Stomach (tissue), 9 donors: Measurements from ENCODE around the gene FGD2. TPM values are rescaled to one million over a fixed set of nuclear protein-coding genes. Genes with fewer than 3 reads are reported as not detected.

Experiments
- DNase-seq, 2 donors: peaks; one replicate each; pipeline versions ENCODE4 v3.0.0 to v3.0.0-alpha.2; 2013 to 2019
- H3K27ac ChIP-seq, 5 donors: fragments of 200-600 bp in 4 of 5; sonication (generic) in 4 of 5; one replicate each; pipeline ENCODE4 v1.5.1; 2013 to 2019; ENCODE audit warnings: mild to moderate bottlenecking in 1 of 5, moderate library complexity in 1 of 5
- H3K27me3 ChIP-seq, 3 donors: fragments of 200-600 bp; sonication (generic); one replicate each; pipeline ENCODE4 v1.5.1; 2017 to 2019; ENCODE audit warnings: mixed run types in 1 of 3
- H3K36me3 ChIP-seq, 4 donors: fragments of 200-600 bp; sonication (generic); 1 replicate in 3 of 4; 2 replicates in 1 of 4; pipeline ENCODE4 v1.5.1; 2016 to 2019
- H3K4me1 ChIP-seq, 4 donors: fragments of 200-600 bp; sonication (generic); one replicate each; pipeline ENCODE4 v1.5.1; 2016 to 2019
- H3K4me3 ChIP-seq, 4 donors: fragments of 200-600 bp; sonication (generic) in 3 of 4; one replicate each; pipeline ENCODE4 v1.5.1; 2016 to 2019; ENCODE audit warnings: mild to moderate bottlenecking in 1 of 4
- H3K9me3 ChIP-seq, 4 donors: fragments of 200-600 bp; sonication (generic); one replicate each; pipeline ENCODE4 v1.5.1; 2016 to 2019
- EP300 ChIP-seq: sonication (generic); formaldehyde crosslinking; IDR thresholded peaks from one replicate; pipeline ENCODE4 v1.6.1; 2017; ENCODE audit warnings: antibody characterized with exemption
- POLR2A ChIP-seq, 4 donors: fragments of 450-650 bp; IDR thresholded peaks; one replicate each; pipeline ENCODE4 v1.6.1; 2016; ENCODE audit warnings: antibody characterized with exemption in 4 of 4, control low read depth in 2 of 4, mild to moderate bottlenecking in 1 of 4, moderate library complexity in 1 of 4
- POLR2AphosphoS5 ChIP-seq, 3 donors: sonication (generic); formaldehyde crosslinking; IDR thresholded peaks; one replicate each; pipeline ENCODE4 v1.6.1; 2016; ENCODE audit warnings: antibody characterized with exemption in 3 of 3
- WGBS, 5 donors: extraction: QIAGEN DNeasy Blood & Tissue Kit in 3 of 5; methylation state at CpG; one replicate each; pipeline versions ENCODE4 v1.1.5 to v1.1.7; 2013 to 2018; 5-methylcytosine and 5-hydroxymethylcytosine counted together
- intact Hi-C: fragments of 100-400 bp; cut with DNase I; formaldehyde crosslinking; loops from one replicate; pipeline ENCODE4 v1.15.1; 2023; ENCODE audit warnings: low total_unique reads
- polyA plus RNA-seq, 3 donors: library from polyadenylated mRNA; stranded (reverse); fragments of 200-250 nt; gene quantifications; one replicate each; pipeline ENCODE4 v1.2.3, GENCODE V29; 2013
- total RNA-seq, 5 donors: library from RNA; depleted of rRNA; stranded (reverse); fragments of >200 nt; gene quantifications; one replicate each; pipeline versions ENCODE4 v1.1.0 to v1.2.3, GENCODE V29; 2014 to 2016
- TF ChIP-seq, protein P1 (sequence below), 7 experiments: fragments of 450-650 bp in 4 of 7; fragments of 200-600 bp in 3 of 7; sonication (generic) in 3 of 7; IDR thresholded peaks; one replicate each; pipeline ENCODE4 v1.5.1; 2016 to 2019; ENCODE audit warnings: antibody characterized with exemption in 7 of 7, control low read depth in 2 of 7, mild to moderate bottlenecking in 1 of 7
- donor health status: healthy with polysubstance abuse.
- donor health status: Bipolar disorder and iron deficiency.
- donor health status: healthy.

FGD2 gene
- total and polyA plus RNA-seq, 8 donors: 2.6 to 34.5 (median 5.3) TPM

GRCh38 chr6:37005827-37006567, 542 bp downstream of the FGD2 start:
- WGBS, 5 donors: 62 to 81% (median 69%) methylated on average over 13 of the region's 13 CpGs
- intact Hi-C loops: no loop called here
- Histone ChIP-seq H3K9me3 (no peaks in the 10 kb centered on the region), H3K4me3 (peak overlapping the region; percentile 15 to 44 (median 27)), H3K27me3 (no peaks in the 10 kb centered on the region), H3K27ac (peak overlapping the region in 2 of 5 donors; percentile 24 to 64), H3K4me1 (peaks cover 0 to 14% (median 0%) of the 10 kb centered on the region in 4 donors), H3K36me3 (no peaks in the 10 kb centered on the region)
- TF ChIP-seq, protein P1, sequence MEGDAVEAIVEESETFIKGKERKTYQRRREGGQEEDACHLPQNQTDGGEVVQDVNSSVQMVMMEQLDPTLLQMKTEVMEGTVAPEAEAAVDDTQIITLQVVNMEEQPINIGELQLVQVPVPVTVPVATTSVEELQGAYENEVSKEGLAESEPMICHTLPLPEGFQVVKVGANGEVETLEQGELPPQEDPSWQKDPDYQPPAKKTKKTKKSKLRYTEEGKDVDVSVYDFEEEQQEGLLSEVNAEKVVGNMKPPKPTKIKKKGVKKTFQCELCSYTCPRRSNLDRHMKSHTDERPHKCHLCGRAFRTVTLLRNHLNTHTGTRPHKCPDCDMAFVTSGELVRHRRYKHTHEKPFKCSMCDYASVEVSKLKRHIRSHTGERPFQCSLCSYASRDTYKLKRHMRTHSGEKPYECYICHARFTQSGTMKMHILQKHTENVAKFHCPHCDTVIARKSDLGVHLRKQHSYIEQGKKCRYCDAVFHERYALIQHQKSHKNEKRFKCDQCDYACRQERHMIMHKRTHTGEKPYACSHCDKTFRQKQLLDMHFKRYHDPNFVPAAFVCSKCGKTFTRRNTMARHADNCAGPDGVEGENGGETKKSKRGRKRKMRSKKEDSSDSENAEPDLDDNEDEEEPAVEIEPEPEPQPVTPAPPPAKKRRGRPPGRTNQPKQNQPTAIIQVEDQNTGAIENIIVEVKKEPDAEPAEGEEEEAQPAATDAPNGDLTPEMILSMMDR (IDR thresholded peaks at IDR 0.05): no peak
- TF ChIP-seq POLR2A (IDR thresholded peaks at IDR 0.05) (no peak), POLR2AphosphoS5 (IDR thresholded peaks at IDR 0.05) (no peak), EP300 (no peak)
- DNase-seq: no peak

GRCh38 chr6:37006793-37007339, 1.4 kb downstream of the FGD2 start:
- no peak for DNase-seq
- H3K36me3 ChIP-seq: no peaks in the 10 kb centered on the region
- H3K27me3 ChIP-seq: no peaks in the 10 kb centered on the region
- H3K9me3 ChIP-seq: no peaks in the 10 kb centered on the region
- intact Hi-C loops: no loop called here
- H3K27ac ChIP-seq: peak overlapping the region in 2 of 5 donors; percentile 24 to 64
- H3K4me1 ChIP-seq: peaks cover 0 to 14% (median 0%) of the 10 kb centered on the region in 4 donors
- TF ChIP-seq EP300: no peak
- TF ChIP-seq POLR2A (IDR thresholded peaks at IDR 0.05): no peak
- WGBS, 5 donors: 83 to 92% (median 88%) methylated on average over 3 to 5 of the region's 5 CpGs
- peak overlapping the region in 3 of 4 donors; percentile 17 to 44 (median 37) for H3K4me3 ChIP-seq

DNA sequence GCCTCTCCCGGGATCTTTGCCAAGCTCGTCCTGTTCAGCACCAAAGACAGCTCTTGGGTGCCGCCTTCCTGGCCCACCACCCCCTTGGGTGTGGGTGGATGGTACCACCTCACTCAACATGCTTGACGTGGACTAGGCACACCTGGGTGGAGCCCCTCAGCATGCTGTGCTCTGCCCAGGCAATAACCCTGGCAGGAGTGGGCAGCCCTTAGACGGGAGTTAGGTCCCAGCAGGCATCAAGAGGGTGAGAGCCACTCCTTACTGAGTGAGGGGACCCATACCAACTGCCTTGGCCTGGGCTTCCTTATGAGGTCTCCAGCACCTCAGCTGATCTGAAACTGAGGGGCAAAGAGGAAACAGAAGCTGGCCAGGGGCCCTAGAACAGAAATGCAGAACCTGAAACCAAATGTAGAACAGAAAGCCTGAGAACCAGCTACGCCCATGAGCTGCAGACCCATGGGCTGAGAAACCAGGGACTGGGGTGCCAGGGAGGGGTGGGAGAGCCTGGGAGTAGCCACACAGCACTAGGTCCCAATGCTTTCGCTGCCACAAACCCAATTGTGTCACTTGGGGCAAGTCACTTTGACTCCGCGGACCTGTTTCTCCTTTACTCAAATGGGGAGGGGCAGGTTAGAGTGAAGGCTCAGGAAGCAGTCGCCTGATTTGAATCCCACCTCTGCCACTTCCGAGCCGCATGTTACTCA, 2.0 kb downstream of the FGD2 start:
- intact Hi-C loops: no loop called here
- peak overlapping the region in 2 of 4 donors; percentile 37 to 44 for H3K4me3 ChIP-seq

GRCh38 chr6:37008484-37009465, 3.3 kb downstream of the FGD2 start:
- intact Hi-C loops: no loop called here
- peaks cover 0 to 14% (median 0%) of the 10 kb centered on the region in 4 donors for H3K4me1 ChIP-seq
- no peak for DNase-seq
- no peaks in the 10 kb centered on the region for H3K27me3 ChIP-seq
- 82 to 93% (median 85%) methylated on average over 6 to 15 of the region's 15 CpGs for WGBS, 5 donors
- TF ChIP-seq POLR2AphosphoS5 (IDR thresholded peaks at IDR 0.05) (no peak), EP300 (no peak), POLR2A (IDR thresholded peaks at IDR 0.05) (no peak)
- TF ChIP-seq, protein P1 (IDR thresholded peaks at IDR 0.05): no peak
- H3K27ac ChIP-seq: peak overlapping the region in 2 of 5 donors; percentile 26 to 64
- H3K36me3 ChIP-seq: no peaks in the 10 kb centered on the region
- H3K9me3 ChIP-seq: no peaks in the 10 kb centered on the region
- peak overlapping the region in 2 of 4 donors; percentile 4 to 37 for H3K4me3 ChIP-seq

More for the DNA sequence above, 2.0 kb downstream of the FGD2 start:
- WGBS, 5 donors: 66 to 85% (median 72%) methylated on average over 9 to 12 of the region's 12 CpGs
- Histone ChIP-seq H3K4me1 (peaks cover 0 to 14% (median 0%) of the 10 kb centered on the region in 4 donors), H3K27ac (peak overlapping the region in 2 of 5 donors; percentile 26 to 64), H3K27me3 (no peaks in the 10 kb centered on the region), H3K36me3 (no peaks in the 10 kb centered on the region), H3K9me3 (no peaks in the 10 kb centered on the region)
- TF ChIP-seq POLR2A (IDR thresholded peaks at IDR 0.05) (no peak), EP300 (no peak), POLR2AphosphoS5 (IDR thresholded peaks at IDR 0.05) (no peak)
- TF ChIP-seq, protein P1 (IDR thresholded peaks at IDR 0.05): no peak
- DNase-seq: no peak
